NCI-H2227 (cell line): ENCODE results near the gene LRIG3.
"Not testable (repeated sequence)": the region's sequence is repeated elsewhere in the genome, so short reads cannot be mapped to it uniquely, and the experiment has no call there.

Experiments used
- DNase-seq: peaks from one replicate; lab custom pipeline; 2025; ENCODE audit not compliant: unreplicated experiment; lab: John Stamatoyannopoulos, UW

Gene LRIG3

GRCh38 chr12:58905422-58905821 is 14.9 kb downstream of the LRIG3 start:
- DNase-seq: no peak

GRCh38 chr12:58902726-58903125 is 17.6 kb downstream of the LRIG3 start:
- not testable (repeated sequence) for DNase-seq

- DNase-seq: no peak
Measured at GRCh38 chr12:58901664-58902063, 18.6 kb downstream of the LRIG3 start.

- no peak for DNase-seq
Measured at GRCh38 chr12:58897969-58898368, 22.3 kb downstream of the LRIG3 start.

GRCh38 chr12:58896278-58896677 is 24.0 kb downstream of the LRIG3 start:
- DNase-seq: no peak

- no peak for DNase-seq
Measured at GRCh38 chr12:58895053-58895452, 25.3 kb downstream of the LRIG3 start.

- DNase-seq: no peak
Measured at GRCh38 chr12:58894040-58894439, 26.3 kb downstream of the LRIG3 start.

GRCh38 chr12:58893495-58893894 is 26.8 kb downstream of the LRIG3 start:
- DNase-seq: no peak

- no peak for DNase-seq
Measured at GRCh38 chr12:58889557-58889956, 30.7 kb downstream of the LRIG3 start.

GRCh38 chr12:58888131-58888783 is 32.0 kb downstream of the LRIG3 start:
- no peak for DNase-seq

- no peak for DNase-seq
Measured at GRCh38 chr12:58887068-58887467, 33.2 kb downstream of the LRIG3 start.

GRCh38 chr12:58886474-58886873 is 33.8 kb downstream of the LRIG3 start:
- no peak for DNase-seq

- no peak for DNase-seq
Measured at GRCh38 chr12:58884916-58885315, 35.4 kb downstream of the LRIG3 start.

- no peak for DNase-seq
Measured at GRCh38 chr12:58883576-58884334, 36.5 kb downstream of the LRIG3 start.

- no peak for DNase-seq
Measured at GRCh38 chr12:58882826-58883225, 37.5 kb downstream of the LRIG3 start.

- DNase-seq: no peak
Measured at GRCh38 chr12:58881816-58882215, 38.5 kb downstream of the LRIG3 start.

GRCh38 chr12:58880639-58881038 is 39.7 kb downstream of the LRIG3 start:
- no peak for DNase-seq

GRCh38 chr12:58877243-58877743 is 43.0 kb downstream of the LRIG3 start:
- DNase-seq: no peak

- no peak for DNase-seq
Measured at GRCh38 chr12:58873496-58873895, 46.8 kb downstream of the LRIG3 start.

GRCh38 chr12:58871556-58871955 is 48.7 kb downstream of the LRIG3 start:
- DNase-seq: no peak

GRCh38 chr12:58870595-58870994 is 49.7 kb downstream of the LRIG3 start:
- no peak for DNase-seq

- no peak for DNase-seq
Measured at GRCh38 chr12:58860788-58861240, 59.5 kb downstream of the LRIG3 start.
